Measurements from ENCODE around the gene CTNNAL1.
"Not testable (repeated sequence)": the region's sequence is repeated elsewhere in the genome, so short reads cannot be mapped to it uniquely, and the experiment has no call there.

Gene CTNNAL1

DNA sequence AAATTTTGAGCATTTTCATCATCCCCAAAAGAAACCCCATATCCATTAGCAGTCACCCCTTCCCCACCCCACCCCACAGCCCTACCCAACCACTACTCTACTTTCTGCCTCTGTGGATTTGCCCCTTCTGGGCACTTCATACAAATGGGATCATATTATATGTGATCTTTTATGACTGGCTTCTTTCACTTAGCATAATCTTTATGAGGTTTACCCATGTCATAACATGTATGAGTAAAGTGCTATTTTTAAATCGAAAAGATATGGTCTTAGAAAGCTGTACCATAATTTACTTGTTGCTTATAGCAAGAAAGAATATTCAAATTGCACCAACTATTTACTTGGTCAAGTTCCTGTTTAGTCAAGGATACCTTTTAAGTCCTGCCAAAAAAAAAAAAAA is 92.1 kb downstream of the CTNNAL1 start:
- DNase-seq = no peak

DNA sequence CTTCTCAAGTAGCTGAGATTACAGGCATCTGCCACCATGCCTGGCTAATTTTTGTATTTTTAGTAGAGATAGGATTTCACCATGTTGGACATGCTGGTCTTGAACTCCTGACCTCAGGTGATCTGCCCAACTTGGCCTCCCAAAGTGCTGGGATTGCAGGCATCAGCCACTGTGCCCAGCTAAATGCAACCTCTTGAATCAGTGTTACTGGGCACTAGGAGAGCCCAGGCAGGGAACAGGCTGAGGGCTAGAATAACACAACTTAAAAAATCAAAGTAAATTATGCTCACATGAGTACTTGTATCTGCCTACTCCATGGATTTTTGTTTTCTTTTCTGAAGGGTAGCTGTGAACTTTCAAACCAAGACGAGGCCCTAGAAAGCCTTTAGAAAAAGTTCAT is 92.9 kb downstream of the CTNNAL1 start:
- not testable (repeated sequence) for DNase-seq

DNA sequence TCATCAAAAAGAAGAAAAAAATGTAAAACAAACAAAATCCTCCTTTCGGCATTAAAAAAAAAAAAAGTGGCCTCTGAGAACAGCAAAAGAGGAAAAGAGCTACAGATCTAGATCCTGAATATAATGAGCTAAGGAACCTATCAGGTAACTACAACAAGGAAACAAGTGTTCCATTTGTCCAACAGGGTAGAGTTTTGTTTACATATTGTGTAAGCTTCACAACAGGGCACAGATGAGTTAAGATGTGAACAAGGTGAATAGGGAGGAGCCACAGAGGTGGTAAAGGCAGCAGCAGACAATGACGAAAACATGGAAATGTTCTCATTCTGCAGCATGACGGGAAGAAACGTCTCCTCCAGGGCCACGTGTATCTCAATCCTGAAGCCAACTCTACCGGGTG is 93.8 kb downstream of the CTNNAL1 start:
- DNase-seq = no peak

DNA sequence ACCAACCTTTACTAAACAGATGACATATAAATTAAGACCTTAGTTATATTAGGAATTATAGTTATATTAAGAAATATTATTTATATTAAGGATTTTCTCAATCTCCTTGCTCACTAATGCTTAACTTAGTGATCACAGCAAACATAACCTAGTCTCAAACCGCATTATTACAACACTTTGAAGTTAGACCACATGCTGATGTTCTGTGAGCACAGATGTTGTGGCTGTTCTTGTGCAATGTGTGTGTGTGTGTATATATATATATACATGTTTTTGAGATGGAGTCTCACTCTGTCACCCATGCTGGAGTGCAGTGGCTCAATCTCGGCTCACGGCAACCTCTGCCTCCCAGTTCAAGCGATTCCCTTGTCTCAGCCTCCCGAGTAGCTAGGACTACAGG is 99.9 kb downstream of the CTNNAL1 start:
- DNase-seq = no peak

DNA sequence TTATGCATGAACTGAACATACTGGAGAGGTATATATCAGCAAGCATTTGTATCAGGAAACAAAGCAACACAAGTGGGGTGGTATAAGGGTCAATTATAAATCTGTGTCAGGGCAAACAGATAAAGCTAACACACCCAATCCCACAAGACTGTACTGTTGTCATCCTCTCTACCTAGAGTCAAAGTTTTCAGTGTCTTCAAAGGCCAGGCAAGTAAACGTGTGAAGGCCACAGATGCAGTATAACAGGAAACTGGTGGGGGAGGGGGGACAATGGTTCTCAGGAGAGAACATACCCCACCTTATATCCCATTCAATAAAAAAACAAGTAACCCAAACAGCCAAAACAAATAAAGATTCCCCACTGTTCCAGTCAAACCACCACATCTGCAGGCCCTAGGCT is 101.5 kb downstream of the CTNNAL1 start:
- no peak for DNase-seq

DNA sequence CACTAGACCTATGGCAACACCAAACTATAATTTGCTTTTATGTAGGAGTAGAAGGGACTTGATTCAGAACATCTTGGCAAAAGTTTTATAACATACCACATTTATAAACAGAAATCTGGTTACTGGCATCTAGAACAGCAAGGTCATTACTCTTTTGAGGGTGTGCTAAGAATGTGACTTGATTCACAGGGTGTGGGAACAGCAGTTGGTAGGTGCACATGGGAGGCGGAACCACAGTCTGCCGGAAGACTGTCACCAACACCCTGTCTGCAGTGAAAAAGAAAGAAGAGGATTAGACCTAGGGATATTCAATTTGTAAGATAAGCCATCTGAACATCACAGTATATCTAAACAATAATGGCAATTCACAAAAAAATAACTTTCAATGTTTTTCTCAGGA is 102.4 kb downstream of the CTNNAL1 start:
- DNase-seq = no peak

DNA sequence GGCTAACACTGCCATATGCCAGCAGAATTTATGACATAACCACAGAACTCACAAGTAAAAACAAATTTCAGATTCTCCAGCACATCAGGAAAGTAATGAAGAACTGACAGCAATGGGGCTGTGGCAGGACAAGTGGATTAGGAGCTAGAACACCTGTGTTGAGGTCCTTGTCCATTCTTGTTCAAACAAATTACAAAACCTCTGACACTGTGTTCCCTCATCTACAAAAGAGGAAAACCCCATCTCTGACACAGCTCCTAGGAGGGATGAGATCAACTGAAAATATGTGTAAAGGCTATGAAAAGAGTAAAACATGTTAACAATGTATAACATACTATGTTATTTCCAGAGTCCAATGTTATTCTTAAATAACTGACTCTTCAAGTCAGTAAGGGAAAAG is 102.9 kb downstream of the CTNNAL1 start:
- no peak for DNase-seq

DNA sequence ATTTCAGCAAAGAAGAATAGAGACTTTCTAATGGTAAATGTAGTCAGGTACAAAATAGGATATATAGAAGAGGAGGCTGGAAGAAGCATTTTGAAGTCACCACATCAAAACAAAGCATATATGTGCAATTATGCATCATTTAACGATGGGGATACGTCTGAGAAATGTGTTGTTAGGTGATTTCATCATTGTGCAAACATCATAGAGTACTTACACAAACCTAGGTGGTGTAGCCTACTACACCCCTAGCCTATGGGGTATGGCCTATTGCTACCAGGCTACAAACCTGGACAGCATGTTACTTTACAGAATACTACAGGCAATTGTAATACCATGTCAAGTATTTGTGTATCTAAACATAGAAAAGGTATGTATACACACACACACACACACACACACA is 107.8 kb downstream of the CTNNAL1 start:
- no peak for DNase-seq

DNA sequence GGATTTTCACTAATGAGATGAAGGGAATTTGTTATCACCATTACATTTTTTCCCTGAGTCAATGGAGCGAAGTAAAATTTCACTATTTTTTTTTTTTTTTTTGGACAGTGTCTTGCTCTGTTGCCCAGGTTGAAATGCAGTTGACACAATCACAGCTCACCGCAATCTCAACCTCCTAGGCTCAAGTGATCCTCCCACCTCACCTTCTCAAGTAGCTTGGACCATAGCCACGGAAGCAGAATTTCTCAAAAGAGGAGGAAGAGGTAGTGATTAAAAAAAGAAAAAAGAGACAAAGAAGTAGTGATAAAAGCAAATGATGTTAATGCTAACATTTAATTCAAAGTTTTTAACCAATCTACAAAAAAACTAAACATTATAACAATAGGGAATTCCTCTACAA is 109.1 kb downstream of the CTNNAL1 start:
- DNase-seq = no peak

DNA sequence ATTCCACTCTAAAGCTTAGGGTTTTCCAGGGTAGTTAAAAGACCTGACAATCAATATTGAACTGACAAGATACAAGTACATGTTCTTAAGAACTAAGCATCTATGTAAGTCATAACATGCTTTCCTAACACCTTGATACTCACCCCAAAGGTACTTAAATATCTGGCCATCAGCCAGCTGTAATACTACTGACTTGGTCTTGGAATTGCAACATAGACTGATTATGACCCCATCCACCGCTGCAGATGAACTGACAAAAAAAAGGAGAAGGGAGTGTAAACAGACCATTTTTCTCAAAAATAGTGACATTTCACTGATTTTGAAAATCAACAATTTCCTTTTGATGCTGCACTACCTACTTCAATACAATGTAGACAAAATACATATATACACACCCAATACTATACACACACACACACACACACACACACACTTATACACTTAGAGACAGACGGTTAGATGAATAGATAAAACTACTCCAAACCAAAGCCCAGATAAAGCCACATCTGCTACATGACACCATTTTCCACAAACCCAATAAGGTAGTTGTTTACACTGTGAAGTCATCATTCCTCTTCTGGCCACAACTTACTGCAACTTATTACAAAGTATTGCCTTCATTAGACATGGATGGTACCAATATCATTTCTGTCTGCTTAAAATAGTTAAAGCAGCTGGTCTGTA is 109.7 kb downstream of the CTNNAL1 start:
- no peak for DNase-seq

DNA sequence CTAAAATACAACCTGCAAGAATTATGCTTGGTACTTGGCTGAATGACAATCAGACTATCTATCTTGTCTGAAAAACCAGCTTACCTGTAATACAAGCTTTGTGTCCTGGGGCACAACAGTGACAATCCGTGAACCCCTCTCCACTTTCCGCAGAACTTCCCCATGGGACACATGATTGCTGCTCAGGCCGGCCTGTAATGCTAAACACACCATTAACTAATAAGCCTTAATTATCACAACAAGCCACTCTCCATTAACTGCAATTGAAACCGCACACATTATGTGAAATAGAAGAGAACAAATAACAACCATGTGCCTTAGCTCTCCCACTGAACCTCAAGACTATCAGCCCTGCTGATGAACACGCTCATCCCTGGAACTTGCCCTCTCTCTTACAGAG is 113.1 kb downstream of the CTNNAL1 start:
- no peak for DNase-seq

DNA sequence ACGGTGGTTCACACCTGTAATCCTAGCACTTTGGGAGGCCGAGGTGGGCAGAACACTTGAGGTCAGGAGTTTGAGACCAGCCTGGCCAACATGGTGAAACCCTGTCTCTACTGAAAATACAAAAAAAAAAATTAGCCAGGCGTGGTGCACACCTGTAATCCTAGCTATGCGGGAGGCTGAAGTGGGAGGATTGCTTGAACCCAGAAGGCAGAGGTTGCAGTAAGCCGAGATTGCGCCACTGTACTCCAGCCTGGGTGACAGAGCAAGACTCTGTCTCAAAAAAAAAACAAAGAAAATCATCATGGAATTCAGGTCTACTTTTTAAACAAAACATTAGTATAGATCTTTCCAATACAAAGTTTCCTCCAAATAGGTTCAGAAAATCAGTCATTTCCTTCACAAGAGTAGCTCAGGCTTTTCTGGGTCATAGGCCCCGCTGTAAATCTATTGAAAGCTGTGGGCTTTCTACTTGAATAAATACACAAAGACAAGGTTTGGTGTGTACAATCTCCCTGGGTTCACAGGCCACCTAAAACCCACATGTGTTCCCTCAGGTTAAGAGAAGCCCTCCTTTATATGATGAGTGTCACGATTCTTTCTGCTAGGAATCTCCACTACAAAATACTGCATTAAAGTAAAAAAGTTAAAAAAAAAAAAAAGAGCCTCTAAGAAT is 114.1 kb downstream of the CTNNAL1 start:
- DNase-seq = not testable (repeated sequence)

DNA sequence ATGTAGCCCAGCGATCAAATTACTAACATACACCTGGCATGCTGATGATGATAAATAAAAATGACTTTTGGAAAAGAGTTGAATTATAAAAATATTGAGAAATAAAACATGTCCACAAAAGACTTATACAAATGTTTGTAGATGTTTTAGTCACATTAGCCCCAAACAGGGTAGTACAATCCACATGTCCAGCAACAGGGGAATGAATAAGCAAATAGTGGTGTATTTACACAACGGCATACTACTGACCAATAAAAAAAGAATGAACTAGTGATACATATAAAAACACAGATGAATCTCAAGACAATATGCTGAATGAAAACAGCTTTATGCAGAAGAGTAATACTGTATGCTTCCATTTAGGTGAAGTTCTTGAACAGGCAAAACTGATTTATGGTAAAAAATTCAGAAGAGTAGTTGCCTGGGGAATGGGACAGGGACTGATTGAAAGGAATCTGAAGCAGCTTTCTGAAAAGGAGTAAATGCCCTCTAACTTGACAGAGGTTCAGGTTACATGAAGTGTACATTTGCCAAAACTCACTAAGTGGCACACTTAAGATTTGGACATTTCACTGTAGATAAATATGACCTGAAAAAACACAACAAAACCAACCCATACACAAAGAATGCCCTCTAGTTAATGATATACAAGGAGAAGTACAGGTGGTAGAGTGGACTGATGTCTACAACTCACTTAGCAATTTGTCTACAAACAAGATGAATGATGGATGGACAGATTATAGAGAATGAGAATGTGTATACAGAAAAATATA is 115.8 kb downstream of the CTNNAL1 start:
- DNase-seq = no peak

DNA sequence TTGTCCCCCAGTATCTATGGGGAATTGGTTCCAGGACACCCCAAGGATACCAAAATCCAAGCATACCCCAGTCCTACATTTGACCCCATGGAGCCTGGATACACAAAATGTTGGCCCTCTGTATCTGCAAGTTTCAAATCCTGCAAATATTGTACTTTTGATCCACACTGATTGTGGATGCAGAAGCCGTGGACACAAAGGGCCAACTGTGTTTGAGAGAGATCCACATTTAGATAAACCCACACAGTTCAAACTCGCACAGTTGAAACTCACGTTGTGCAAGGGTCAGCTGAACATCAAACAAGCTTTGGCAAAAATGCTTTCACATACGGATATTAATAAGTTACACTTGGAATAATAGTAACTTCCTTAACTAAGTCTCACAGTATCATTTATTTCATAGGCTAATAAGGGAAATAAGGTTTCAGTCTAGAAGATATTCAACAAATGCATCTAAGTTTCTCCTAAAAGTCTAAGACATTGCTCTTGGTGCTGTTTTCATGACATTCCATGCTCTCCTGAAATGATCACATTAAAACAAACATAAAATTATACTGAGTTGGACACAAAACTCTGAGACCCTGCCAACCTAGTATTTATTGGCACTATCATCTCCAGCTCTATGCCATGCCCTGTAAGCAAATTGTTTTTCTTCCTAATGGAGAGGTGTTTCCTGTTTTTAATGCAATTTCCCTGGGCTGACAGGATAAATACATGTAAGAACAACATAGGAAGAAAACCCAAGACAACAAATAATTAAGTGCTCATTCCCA is 118.9 kb downstream of the CTNNAL1 start:
- DNase-seq = no peak

Measured in left hindlimb (tissue), 1 donor.